ENCODE data around the gene EMC6. TPM values are rescaled to one million over a fixed set of nuclear protein-coding genes. Genes with fewer than 3 reads are reported as not detected.

The EMC6 gene
- total RNA-seq, 1 donor from 2014 or later = 33.8 TPM

- intact Hi-C loops (cut with micrococcal nuclease) = loop anchor here (5.0 kb wide), 1 partner anchor 52 kb away; the partner anchor contains the start of genes CTNS and SHPK
- no peak for ATAC-seq (ENCODE audit: low read depth)
- Mint-ChIP-seq H3K36me3 (ENCODE audit: low read depth) (peaks cover 48% of the 10 kb centered on the region), H3K4me3 (peak overlapping the region; percentile 70), H3K27me3 (no peaks in the 10 kb centered on the region), H3K27ac (peak overlapping the region; percentile 85), H3K9me3 (no peaks in the 10 kb centered on the region), H3K4me1 (peaks cover 68% of the 10 kb centered on the region)
- DNase-seq = peak; percentile 54
- ChIA-PET CTCF (interaction anchor here (1.5 kb wide), 1 partner anchor 21 kb away, joined by 4 read pairs; no protein-coding TSS in a partner anchor), POLR2A (interaction anchor here (2.0 to 2.4 kb wide), 2 partner anchors 11 to 22 kb away, joined by 7 to 19 read pairs; no protein-coding TSS in a partner anchor)
- no peak for TF ChIP-seq CTCF (IDR thresholded peaks at IDR 0.05)
Measured at GRCh38 chr17:3689262-3690093, 20.9 kb downstream of the EMC6 start.

- Mint-ChIP-seq H3K36me3 (ENCODE audit: low read depth) (peaks cover 47% of the 10 kb centered on the region), H3K27me3 (no peaks in the 10 kb centered on the region), H3K27ac (peak overlapping the region; percentile 76), H3K4me1 (peaks cover 63% of the 10 kb centered on the region), H3K9me3 (no peaks in the 10 kb centered on the region), H3K4me3 (peak overlapping the region; percentile 70)
- intact Hi-C loops (cut with micrococcal nuclease) = loop anchor here (5.0 kb wide), 1 partner anchor 53 kb away; the partner anchor contains the start of genes CTNS and SHPK
- ATAC-seq (ENCODE audit: low read depth) (no peak), DNase-seq (no peak)
- TF ChIP-seq CTCF (IDR thresholded peaks at IDR 0.05) = no peak
- CTCF ChIA-PET = interaction anchor here (1.0 to 2.0 kb wide), 2 partner anchors 13 to 26 kb away, joined by 3 to 6 read pairs; no protein-coding TSS in a partner anchor
- POLR2A ChIA-PET = interaction anchor here (1.0 to 2.4 kb wide), 4 partner anchors 12 to 33 kb away, joined by 4 to 19 read pairs (median 10); no protein-coding TSS in a partner anchor
Measured at GRCh38 chr17:3690094-3690715, 21.6 kb downstream of the EMC6 start.

- no peak for TF ChIP-seq CTCF (IDR thresholded peaks at IDR 0.05)
- H3K9me3 Mint-ChIP-seq = no peaks in the 10 kb centered on the region
- peaks cover 68% of the 10 kb centered on the region for H3K4me1 Mint-ChIP-seq
- POLR2A ChIA-PET = interaction anchor here (0.7 to 3.2 kb wide), 10 partner anchors 9 to 104 kb away, joined by 3 to 23 read pairs (median 7); no protein-coding TSS in a partner anchor
- peak overlapping the region; percentile 76 for H3K27ac Mint-ChIP-seq
- intact Hi-C loops (cut with micrococcal nuclease) = loop anchor here (5.0 kb wide), 1 partner anchor 54 kb away; the partner anchor contains the start of genes CTNS and SHPK
- DNase-seq (no peak), ATAC-seq (ENCODE audit: low read depth) (no peak)
- H3K27me3 Mint-ChIP-seq = no peaks in the 10 kb centered on the region
- H3K4me3 Mint-ChIP-seq = peak overlapping the region; percentile 70
- peaks cover 52% of the 10 kb centered on the region for H3K36me3 Mint-ChIP-seq (ENCODE audit: low read depth)
- CTCF ChIA-PET = interaction anchor here (0.6 to 2.0 kb wide), 9 partner anchors 8 to 89 kb away, joined by 3 to 6 read pairs (median 3); partner anchors contain the start of gene HASPIN
Measured at GRCh38 chr17:3691617-3692067, 23.0 kb downstream of the EMC6 start.

- peak overlapping the region; percentile 79 for H3K4me3 Mint-ChIP-seq
- no peaks in the 10 kb centered on the region for H3K9me3 Mint-ChIP-seq
- H3K27me3 Mint-ChIP-seq = no peaks in the 10 kb centered on the region
- ATAC-seq (ENCODE audit: low read depth) (no peak), DNase-seq (no peak)
- peak overlapping the region; percentile 84 for H3K27ac Mint-ChIP-seq
- no peak for TF ChIP-seq CTCF (IDR thresholded peaks at IDR 0.05)
- ChIA-PET CTCF (interaction anchor here (0.6 to 2.8 kb wide), 8 partner anchors 9 to 90 kb away, joined by 3 to 16 read pairs (median 4); no protein-coding TSS in a partner anchor), POLR2A (interaction anchor here (0.7 to 3.2 kb wide), 9 partner anchors 10 to 273 kb away, joined by 4 to 23 read pairs (median 9); no protein-coding TSS in a partner anchor)
- H3K4me1 Mint-ChIP-seq = peaks cover 75% of the 10 kb centered on the region
- intact Hi-C loops (cut with micrococcal nuclease) = loop anchor here (5.0 kb wide), 1 partner anchor 55 kb away; the partner anchor contains the start of genes CTNS and SHPK
- peaks cover 52% of the 10 kb centered on the region for H3K36me3 Mint-ChIP-seq (ENCODE audit: low read depth)
Measured at GRCh38 chr17:3692346-3692745, 23.7 kb downstream of the EMC6 start.

Measured in activated B cell treated with CpG ODN at 0.5 μM for 24 hours (primary cell).